ENCODE measurements around the gene CX3CL1.
"Not testable (repeated sequence)": the region's sequence is repeated elsewhere in the genome, so short reads cannot be mapped to it uniquely, and the experiment has no call there.

Gene CX3CL1

DNA sequence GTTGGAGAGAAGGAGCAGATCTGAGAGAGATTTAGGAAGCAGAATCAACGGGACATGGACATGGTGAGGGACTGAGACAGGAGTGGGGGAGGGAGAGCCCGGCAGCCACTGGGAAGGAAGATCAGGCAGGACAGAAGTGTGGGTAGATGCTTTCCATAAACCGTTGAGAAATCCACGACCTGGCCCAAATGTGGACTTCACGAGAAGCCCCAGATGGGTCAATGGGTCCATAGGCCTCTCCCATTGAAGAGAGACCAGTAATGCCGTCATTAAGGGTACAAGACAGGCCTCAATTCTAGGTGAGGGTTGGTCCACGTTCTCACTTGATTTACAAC lies 14.2 kb upstream of the CX3CL1 start:
- DNase-seq = no peak

- DNase-seq = no peak
Measured at GRCh38 chr16:57358527-57359095, 13.7 kb upstream of the CX3CL1 start, which contains the start of gene CCL22. Gene CCL22, plus strand, starts transcription at chr16:57358783. Its CDS starts 34 bp downstream, at chr16:57358817.

DNA sequence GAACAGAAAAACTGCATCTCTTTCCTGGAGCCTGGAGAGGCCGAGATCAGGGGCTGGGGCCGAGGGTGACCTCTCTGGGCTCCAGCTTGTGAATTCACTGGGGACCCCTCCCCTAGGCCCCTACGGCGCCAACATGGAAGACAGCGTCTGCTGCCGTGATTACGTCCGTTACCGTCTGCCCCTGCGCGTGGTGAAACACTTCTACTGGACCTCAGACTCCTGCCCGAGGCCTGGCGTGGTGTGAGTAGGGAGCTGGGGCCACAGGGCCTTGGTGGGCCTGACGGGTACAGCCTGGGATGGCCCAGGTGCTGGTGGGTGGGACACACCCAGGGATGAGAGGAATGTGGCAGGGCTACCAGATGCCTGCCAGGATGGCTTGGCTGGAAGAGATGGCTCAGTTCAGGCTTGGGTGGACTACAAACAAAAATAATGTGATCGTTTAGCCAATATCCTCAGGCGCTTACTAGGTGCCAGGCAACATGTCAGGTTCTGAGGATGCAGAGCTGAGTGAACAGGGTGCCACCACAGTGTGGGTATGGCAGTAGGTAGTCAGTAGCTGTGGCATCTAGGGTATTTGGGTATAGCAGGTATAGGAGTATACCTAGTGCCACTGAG lies 11.9 kb upstream of the CX3CL1 start:
- no peak for DNase-seq

DNA sequence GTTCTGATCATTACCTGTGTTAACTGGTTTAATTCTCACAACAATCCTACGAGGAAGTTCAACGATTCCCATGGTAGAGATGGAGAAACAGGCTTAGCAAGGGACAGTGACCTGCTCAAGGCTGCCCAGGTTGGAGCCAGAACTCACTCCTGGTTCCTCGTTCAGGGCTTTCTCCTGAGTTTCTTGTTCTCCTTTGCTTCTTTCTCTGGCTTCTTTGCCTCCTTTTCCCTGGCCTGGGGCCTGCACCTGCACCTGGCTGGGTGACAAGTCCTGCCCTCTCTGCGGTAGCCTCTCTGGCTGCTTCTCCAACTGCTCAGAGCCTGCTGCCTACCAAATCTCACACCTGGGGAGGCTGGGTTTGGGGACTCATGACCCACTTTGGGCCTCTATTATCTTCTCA lies 10.9 kb upstream of the CX3CL1 start:
- DNase-seq = no peak

- DNase-seq = no peak
Measured at GRCh38 chr16:57364143-57364542, 8.1 kb upstream of the CX3CL1 start.

- DNase-seq = no peak
Measured at GRCh38 chr16:57366544-57367040, 5.7 kb upstream of the CX3CL1 start.

DNA sequence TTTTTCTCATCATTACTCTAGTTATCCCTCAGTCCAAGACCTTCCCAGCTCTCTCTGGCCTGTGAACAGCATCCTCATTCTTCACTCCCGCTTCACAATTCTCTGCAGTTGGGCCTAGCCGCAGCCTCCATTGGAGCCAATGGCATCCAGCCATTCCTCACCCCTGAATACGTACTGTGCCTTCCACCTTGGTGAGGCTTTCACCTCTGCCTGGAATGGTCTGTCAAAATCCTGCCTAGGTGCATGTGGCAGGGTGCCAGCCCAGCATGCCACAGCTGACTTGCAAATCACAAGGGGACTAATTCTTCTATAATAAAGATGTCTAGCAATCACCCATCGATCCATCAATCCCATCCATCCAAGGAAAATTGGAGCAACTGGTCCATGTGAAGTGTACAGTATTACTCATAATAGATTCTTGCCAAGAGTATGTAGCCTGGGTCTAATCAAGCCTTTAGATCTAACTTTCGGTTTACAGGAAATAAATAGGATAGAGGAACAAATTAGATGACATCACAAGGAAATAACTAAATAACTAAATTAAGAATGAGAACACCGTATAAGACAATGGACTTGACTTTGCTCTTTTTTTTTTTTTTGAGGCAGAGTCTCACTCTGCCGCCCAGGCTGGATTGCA lies 5.1 kb upstream of the CX3CL1 start:
- DNase-seq = no peak

- DNase-seq = no peak
Measured at GRCh38 chr16:57371494-57372371, 557 bp upstream of the CX3CL1 start.

DNA sequence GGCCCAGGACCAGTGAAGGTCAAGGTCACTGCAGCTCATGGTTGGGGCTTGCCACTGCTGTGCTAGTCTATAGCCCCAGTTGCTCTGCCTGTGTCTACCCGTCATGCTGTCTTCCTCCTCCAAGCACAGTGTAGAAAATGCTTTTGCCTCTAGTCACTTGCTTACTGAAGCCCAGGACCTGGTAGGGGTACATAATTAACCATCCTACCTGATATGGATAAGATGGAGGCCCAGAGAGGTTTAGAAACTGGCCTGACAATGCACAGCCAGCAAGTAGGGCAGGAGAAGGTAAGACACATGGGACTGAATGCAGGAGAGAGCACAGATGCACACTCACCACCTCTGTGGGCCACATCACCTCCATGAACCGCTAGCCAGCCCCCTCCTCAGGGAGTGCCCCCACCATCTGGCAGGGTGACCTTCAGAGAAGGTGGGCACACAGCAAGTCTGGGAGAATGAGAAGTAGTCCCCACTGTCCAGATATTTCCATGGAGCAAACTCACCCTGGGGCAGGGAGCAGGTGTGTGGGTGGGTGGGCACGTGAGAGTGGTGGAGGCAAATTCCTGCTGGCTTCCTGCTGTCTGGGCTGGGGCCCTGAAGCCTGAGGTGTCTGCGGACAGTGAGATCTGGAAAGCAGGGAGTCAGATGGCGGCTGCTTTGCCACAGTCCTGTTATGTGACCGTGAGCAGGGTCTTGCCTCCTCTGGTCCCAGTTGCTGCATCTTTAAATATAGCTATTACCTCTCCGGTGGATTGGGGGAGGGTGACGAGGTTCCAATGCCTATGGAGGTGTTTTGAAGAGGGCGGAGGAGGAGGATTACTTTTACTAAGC lies 1.0 kb downstream of the CX3CL1 start:
- no peak for DNase-seq

GRCh38 chr16:57374067-57374534 lies 1.8 kb downstream of the CX3CL1 start:
- DNase-seq = no peak

DNA sequence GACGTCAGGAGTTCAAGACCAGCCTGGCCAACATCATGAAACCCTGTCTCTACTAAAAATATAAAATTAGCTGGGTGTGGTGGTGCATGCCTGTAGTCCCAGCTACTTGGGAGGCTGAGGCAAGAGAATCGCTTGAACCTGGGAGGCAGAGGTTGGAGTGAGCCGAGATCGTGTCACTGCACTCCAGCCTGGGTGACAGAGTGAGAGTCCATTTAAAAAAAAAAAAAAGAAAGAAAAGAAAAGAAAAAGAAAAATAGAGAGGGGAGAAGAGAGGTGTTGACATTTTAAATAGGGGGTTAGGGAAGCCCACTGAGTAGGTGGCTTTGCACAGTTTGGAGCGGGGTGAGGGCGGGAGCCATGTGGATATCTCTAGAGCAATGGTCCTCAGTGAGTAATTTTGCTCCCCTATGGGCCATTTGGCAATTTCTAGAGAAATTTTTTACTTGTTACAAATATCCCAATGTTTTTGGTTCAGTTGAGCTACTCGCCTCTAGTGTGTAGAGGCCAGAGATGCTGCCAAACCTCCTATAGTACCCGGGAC lies 2.7 kb downstream of the CX3CL1 start:
- DNase-seq = not testable (repeated sequence)

DNA sequence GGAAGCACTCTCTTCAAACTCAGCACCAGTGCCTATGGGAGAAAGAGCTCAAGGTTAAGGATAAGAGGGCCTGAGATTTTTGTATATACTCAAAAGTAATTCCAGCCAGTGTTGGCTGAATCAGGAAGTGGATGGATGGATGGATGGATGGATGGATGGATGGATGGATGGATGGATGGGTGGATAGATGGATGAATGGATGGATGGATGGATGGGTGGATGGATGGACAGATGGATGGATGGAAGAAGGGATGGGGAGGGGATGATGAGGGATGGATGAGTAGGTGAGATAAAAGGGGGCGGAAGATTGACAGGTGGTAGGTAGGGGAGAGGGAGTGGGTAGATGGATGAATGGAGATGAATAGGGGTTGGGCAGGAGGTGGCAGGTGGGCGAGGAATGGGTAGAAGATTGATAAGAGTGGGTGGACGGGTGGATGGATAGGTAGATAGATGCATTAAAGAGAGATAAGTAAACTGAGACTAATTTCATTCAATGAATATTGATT lies 4.1 kb downstream of the CX3CL1 start:
- DNase-seq = no peak

DNA sequence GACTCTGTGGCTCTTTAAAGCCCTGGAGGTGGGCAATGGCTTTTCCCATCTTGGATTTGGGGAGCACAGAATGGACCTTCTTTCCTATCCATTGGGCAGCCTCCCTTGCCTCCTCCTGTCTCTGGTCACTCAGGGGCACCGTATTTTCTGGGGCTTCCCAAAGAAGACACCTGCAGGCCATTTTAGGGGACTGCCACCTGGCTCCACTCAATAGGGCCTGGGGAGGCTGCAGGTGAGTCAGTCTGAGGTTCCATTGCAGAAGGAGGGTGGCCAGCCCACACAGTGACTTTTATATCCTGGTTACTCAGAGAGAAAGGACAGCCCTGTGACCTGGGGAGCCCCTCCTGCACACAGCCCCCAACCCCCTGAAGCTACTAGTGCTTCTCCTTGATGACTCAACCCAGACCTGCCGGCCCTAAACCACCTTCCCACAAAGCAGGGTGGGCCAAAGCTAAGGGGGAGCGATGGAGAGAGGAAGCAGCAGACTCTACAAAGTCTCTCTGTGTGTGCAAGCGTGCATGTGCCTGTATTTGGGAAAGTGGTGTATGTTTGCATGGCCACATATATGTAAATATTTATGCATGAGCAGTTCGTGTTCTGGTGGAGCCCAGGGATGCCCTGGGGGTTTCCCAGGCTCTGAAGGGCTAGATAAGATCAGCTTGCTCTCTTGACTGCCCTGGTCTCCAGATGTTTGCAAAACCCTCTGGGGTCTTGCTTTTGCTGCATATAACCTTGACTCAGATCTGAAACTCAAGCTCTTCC lies 5.0 kb downstream of the CX3CL1 start:
- no peak for DNase-seq

DNA sequence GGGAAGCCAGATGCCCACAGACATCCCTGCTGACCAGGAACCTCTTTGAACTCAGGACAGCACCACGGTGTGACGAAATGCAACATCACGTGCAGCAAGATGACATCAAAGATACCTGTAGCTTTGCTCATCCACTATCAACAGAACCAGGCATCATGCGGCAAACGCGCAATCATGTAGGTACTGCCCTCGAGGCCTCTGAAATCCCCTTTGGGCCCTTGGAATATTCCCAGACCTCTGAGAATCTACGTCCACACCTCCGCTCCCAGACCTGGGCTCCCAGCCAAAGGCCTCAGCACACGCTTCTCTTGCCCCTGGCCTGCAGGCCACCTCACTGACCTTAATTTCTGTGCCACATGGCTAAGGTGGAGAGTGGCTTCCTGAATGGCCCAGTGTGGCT lies 7.3 kb downstream of the CX3CL1 start:
- DNase-seq = no peak

DNA sequence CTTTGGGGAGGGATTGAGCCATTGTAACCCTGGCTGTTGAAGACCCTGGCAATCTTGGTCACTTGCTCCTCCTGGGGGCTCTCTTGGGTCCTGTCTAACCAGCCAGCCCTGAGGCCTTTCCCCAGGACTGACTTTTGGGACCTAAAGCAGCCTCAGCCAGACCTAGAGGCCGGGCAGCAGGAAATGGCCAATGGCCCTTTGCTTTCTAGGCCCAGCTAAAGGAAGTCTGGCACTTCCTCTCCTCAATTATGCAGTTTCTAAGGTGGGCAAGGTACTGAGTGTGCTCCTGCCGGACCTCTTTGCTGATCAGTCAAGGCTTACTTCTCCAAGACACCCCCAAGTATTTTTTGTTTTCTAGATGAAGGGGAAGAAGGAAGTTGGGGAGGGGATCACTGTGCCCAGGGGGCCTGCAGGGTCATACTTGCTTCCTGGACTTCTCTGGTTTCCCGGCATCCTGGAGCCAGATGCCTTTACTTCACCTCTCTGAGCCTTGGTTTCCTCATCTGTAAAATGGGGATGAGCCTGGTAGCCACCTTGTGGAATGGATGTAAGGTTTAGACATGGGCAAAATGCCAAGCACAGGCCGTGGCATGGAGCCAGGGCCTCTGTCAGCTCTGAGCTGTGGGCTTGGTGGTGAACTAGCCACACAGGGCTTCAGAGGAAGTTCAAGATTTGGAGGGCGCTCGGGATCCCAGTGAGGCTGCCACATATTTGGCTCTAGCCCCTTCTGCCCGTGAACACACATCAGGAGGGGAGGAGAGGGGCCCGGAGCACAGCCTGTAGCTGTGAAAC lies 8.6 kb downstream of the CX3CL1 start:
- no peak for DNase-seq

DNA sequence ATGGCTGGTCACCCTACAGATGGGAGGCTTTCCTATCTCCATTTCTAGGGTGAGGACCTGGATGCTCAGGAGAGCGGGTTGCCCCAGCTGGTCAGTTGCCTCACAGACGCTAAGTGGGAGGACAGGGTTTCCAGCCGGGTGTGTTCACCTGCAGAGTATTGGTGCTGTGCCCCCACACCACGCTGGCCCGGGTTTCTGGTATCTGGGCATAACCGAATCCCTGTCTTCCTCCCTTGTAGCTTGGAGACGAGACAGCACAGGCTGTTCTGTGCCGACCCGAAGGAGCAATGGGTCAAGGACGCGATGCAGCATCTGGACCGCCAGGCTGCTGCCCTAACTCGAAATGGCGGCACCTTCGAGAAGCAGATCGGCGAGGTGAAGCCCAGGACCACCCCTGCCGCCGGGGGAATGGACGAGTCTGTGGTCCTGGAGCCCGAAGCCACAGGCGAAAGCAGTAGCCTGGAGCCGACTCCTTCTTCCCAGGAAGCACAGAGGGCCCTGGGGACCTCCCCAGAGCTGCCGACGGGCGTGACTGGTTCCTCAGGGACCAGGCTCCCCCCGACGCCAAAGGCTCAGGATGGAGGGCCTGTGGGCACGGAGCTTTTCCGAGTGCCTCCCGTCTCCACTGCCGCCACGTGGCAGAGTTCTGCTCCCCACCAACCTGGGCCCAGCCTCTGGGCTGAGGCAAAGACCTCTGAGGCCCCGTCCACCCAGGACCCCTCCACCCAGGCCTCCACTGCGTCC lies 9.7 kb downstream of the CX3CL1 start:
- no peak for DNase-seq

GRCh38 chr16:57382535-57383275 lies 10.4 kb downstream of the CX3CL1 start:
- DNase-seq = no peak
